Measurements from ENCODE around the gene ZNF552. TPM values are rescaled to one million over a fixed set of nuclear protein-coding genes. Genes with fewer than 3 reads are reported as not detected.

ZNF552 gene
- total and polyA plus RNA-seq, 2 of the 13 experiments (the other 11 are each of a cell fraction or from before 2014, with no cell fraction given): 8.1 to 16.6 TPM

GRCh38 chr19:57829316-57829715 is 14.6 kb upstream of the ZNF552 start (continued):
- TF ChIP-seq ARID3A (IDR thresholded peaks at IDR 0.05; ENCODE audit: low read depth, low read length) (no peak), PAXIP1 (CRISPR knock-in tag; conservative IDR thresholded peaks at IDR 0.05) (0 out of 2 replicates have a peak, but pooled peaks have one; percentile 22)

GRCh38 chr19:57825511-57825910 is 10.8 kb upstream of the ZNF552 start:
- H3K4me1 ChIP-seq (ENCODE audit: insufficient read depth, low read length): peaks cover 77% of the 10 kb centered on the region
- 92% methylated on average over 6 of the region's 6 CpGs for WGBS (ENCODE audit: low lambda C conversion rate)
- ChIA-PET POLR2A (no interaction called here), CTCF (ENCODE audit: low intra/inter-chr PET ratio, low total read pairs) (no interaction called here)
- in situ Hi-C loops (cut with HindIII; ENCODE audit: extremely low pct_ligation_motif_present, low pct_unique_long_range_greater_than_20kb) (no loop called here), intact Hi-C loops (cut with micrococcal nuclease; ENCODE audit: unreplicated experiment) (loop anchor here (10.0 kb wide), 1 partner anchor 329 kb away; the partner anchor contains the start of gene ZNF329)
- ATAC-seq: no peak
- H3K9me3 ChIP-seq (ENCODE audit: low read length): no peaks in the 10 kb centered on the region
- H2AFZ ChIP-seq (ENCODE audit: low read length): no peak overlapping the region
- H3K27me3 ChIP-seq (ENCODE audit: control insufficient read depth in 1 of 2, insufficient read depth in 2 of 2, low read length in 2 of 2): no peaks in the 10 kb centered on the region
- H3K79me2 ChIP-seq (ENCODE audit: insufficient read depth, low read length): peaks cover 78% of the 10 kb centered on the region
- H4K20me1 ChIP-seq (ENCODE audit: insufficient read depth, low read length): peaks cover 16% of the 10 kb centered on the region; the same call in 1 of the 2 replicates
- no peak overlapping the region for H3K9ac ChIP-seq (ENCODE audit: insufficient read depth, low read depth, low read length)
- no TSS peak for BruUV-seq (replicated peaks)
- no peak overlapping the region for H3K4me2 ChIP-seq (ENCODE audit: low read depth, low read length)
- no peak overlapping the region for H3K4me3 ChIP-seq (replicated peaks in 1 of 3; ENCODE audit: insufficient read depth in 1 of 3, low read depth in 2 of 3, low read length in 3 of 3)
- no peak for FAIRE-seq
- H3K27ac ChIP-seq (ENCODE audit: extremely low read length, insufficient read depth, low read length): no peak overlapping the region
- DNase-seq (ENCODE audit: low spot score): no peak
- H3K36me3 ChIP-seq (replicated peaks in 1 of 2; ENCODE audit: control insufficient read depth in 1 of 2, insufficient read depth in 2 of 2, low read length in 2 of 2): peaks cover 2 to 18% of the 10 kb centered on the region in 2 experiments; a peak in 2 of 5 replicates
- TF ChIP-seq, protein P1, sequence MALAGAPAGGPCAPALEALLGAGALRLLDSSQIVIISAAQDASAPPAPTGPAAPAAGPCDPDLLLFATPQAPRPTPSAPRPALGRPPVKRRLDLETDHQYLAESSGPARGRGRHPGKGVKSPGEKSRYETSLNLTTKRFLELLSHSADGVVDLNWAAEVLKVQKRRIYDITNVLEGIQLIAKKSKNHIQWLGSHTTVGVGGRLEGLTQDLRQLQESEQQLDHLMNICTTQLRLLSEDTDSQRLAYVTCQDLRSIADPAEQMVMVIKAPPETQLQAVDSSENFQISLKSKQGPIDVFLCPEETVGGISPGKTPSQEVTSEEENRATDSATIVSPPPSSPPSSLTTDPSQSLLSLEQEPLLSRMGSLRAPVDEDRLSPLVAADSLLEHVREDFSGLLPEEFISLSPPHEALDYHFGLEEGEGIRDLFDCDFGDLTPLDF (CRISPR knock-in tag; IDR thresholded peaks at IDR 0.05): no peak
- TF ChIP-seq, protein P2, sequence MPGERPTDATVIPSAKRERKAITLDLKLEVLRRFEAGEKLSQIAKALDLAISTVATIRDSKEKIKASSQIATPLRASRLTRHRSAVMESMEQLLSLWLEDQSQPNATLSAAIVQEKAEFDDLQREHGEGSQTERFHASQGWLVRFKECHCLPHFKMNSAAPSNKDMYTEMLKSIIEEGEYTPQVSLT (CRISPR knock-in tag; IDR thresholded peaks at IDR 0.05; ENCODE audit: borderline replicate concordance, low read depth): no peak
- TF ChIP-seq CCDC6 (CRISPR knock-in tag; IDR thresholded peaks at IDR 0.05): no peak
- no peak for TF ChIP-seq ZBTB7A (CRISPR knock-in tag; IDR thresholded peaks at IDR 0.05)
- no peak for TF ChIP-seq SMARCC2 (IDR thresholded peaks at IDR 0.05)
- no peak for TF ChIP-seq ZNF574 (CRISPR knock-in tag; IDR thresholded peaks at IDR 0.05)
- no peak for TF ChIP-seq KLF9 (CRISPR knock-in tag; IDR thresholded peaks at IDR 0.05; ENCODE audit: low read depth)
- TF ChIP-seq, protein P3, sequence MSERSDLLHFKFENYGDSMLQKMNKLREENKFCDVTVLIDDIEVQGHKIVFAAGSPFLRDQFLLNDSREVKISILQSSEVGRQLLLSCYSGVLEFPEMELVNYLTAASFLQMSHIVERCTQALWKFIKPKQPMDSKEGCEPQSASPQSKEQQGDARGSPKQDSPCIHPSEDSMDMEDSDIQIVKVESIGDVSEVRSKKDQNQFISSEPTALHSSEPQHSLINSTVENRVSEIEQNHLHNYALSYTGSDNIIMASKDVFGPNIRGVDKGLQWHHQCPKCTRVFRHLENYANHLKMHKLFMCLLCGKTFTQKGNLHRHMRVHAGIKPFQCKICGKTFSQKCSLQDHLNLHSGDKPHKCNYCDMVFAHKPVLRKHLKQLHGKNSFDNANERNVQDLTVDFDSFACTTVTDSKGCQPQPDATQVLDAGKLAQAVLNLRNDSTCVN (CRISPR knock-in tag; IDR thresholded peaks at IDR 0.05; ENCODE audit: borderline replicate concordance): no peak
